Transverse colon (tissue), 4 donors: Measurements from ENCODE around the gene CEND1.

ENCODE experiments used
- CTCF ChIP-seq, 5 experiments: fragments of 200-600 bp in 3 of 5; fragments of 450-650 bp in 2 of 5; sonication (generic) in 3 of 5; IDR thresholded peaks; 1 replicate in 2 of 5; 2 replicates in 3 of 5; pipeline ENCODE4 v1.5.1; 2016 to 2017; ENCODE audit warnings: antibody characterized with exemption in 5 of 5, inconsistent platforms in 3 of 5, mild to moderate bottlenecking in 2 of 5, moderate library complexity in 1 of 5
- EP300 ChIP-seq: sonication (generic); formaldehyde crosslinking; IDR thresholded peaks from one replicate; pipeline ENCODE4 v1.6.1; 2017; ENCODE audit warnings: antibody characterized with exemption, low read depth
- POLR2A ChIP-seq: fragments of 450-650 bp; IDR thresholded peaks from one replicate; pipeline ENCODE4 v1.6.1; 2016; ENCODE audit warnings: antibody characterized with exemption, mild to moderate bottlenecking, moderate library complexity
- POLR2AphosphoS5 ChIP-seq, 3 donors: sonication (generic); formaldehyde crosslinking; IDR thresholded peaks; one replicate each; pipeline ENCODE4 v1.6.1; 2016; ENCODE audit warnings: antibody characterized with exemption in 3 of 3

GRCh38 chr11:771617-772204 lies 18.2 kb downstream of the CEND1 start:
- TF ChIP-seq POLR2AphosphoS5 (IDR thresholded peaks at IDR 0.05), result no peak
- no peak for TF ChIP-seq CTCF (IDR thresholded peaks at IDR 0.05)
- TF ChIP-seq POLR2A, result no peak
- no peak for TF ChIP-seq EP300
